Activated T-cell treated with anti-CD3 and anti-CD28 coated beads, Interleukin-2, amount 50 U/mL, for 4 hours (primary cell): ENCODE results near the gene ATXN2. TPM values are rescaled to one million over a fixed set of nuclear protein-coding genes. Genes with fewer than 3 reads are reported as not detected.
A peak's percentile ranks its signal among the peaks of the same experiment; 100 is the strongest.
"Not testable (repeated sequence)": the region's sequence is repeated elsewhere in the genome, so short reads cannot be mapped to it uniquely, and the experiment has no call there.

Source experiments
- ATAC-seq, 2 donors: fragments of 200-7000 bp; cut with Tn5 transposase; one replicate each; pipeline ENCODE4 v1.10.0; 2021
- DNase-seq: peaks from one replicate; pipeline ENCODE4 v3.0.0-alpha.2; 2020
- H3K27me3 Mint-ChIP-seq: one replicate; pipeline ENCODE4 v1.8.0; 2021; ENCODE audit warnings: low read depth, mixed read lengths
- H3K36me3 Mint-ChIP-seq: one replicate; pipeline ENCODE4 v1.8.0; 2022; ENCODE audit warnings: mixed read lengths; ENCODE audit not compliant: insufficient read depth
- H3K4me1 Mint-ChIP-seq: one replicate; pipeline ENCODE4 v1.8.0; 2021; ENCODE audit warnings: low read depth, mixed read lengths
- H3K4me3 Mint-ChIP-seq: one replicate; pipeline ENCODE4 v1.8.0; 2021; ENCODE audit warnings: mild to moderate bottlenecking, moderate library complexity, mixed read lengths
- H3K9me3 Mint-ChIP-seq: one replicate; pipeline ENCODE4 v1.8.0; 2021; ENCODE audit warnings: mixed read lengths
- total RNA-seq, 3 donors: library from RNA; stranded (reverse); gene quantifications; one replicate each; pipeline ENCODE4 v1.2.1, GENCODE V29; 2021

The ATXN2 gene
- total RNA-seq, 3 donors from 2014 or later, result 32.3 to 34.8 (median 34.2) TPM

- Mint-ChIP-seq H3K4me1 (no peaks in the 10 kb centered on the region), H3K9me3 (no peaks in the 10 kb centered on the region), H3K27me3 (no peaks in the 10 kb centered on the region), H3K4me3 (no peak overlapping the region), H3K36me3 (peaks cover 3% of the 10 kb centered on the region)
- no peak for ATAC-seq
- no peak for DNase-seq
Measured at GRCh38 chr12:111519937-111520336, 79.2 kb downstream of the ATXN2 start.

GRCh38 chr12:111519083-111519482 lies 80.0 kb downstream of the ATXN2 start:
- no peaks in the 10 kb centered on the region for H3K4me1 Mint-ChIP-seq
- no peak for ATAC-seq

GRCh38 chr12:111507719-111508118 lies 91.4 kb downstream of the ATXN2 start:
- H3K36me3 Mint-ChIP-seq, result peaks cover 39% of the 10 kb centered on the region
- H3K27me3 Mint-ChIP-seq, result not testable (repeated sequence)

More at GRCh38 chr12:111519083-111519482, 80.0 kb downstream of the ATXN2 start:
- Mint-ChIP-seq H3K36me3 (peaks cover 4% of the 10 kb centered on the region), H3K27me3 (no peaks in the 10 kb centered on the region), H3K4me3 (no peak overlapping the region), H3K9me3 (no peaks in the 10 kb centered on the region)
- no peak for DNase-seq

GRCh38 chr12:111507258-111507657 lies 91.9 kb downstream of the ATXN2 start:
- not testable (repeated sequence) for DNase-seq, H3K9me3 Mint-ChIP-seq, H3K4me3 Mint-ChIP-seq, H3K27me3 Mint-ChIP-seq, ATAC-seq
- Mint-ChIP-seq H3K4me1 (peaks cover 11% of the 10 kb centered on the region), H3K36me3 (peaks cover 39% of the 10 kb centered on the region)

More at GRCh38 chr12:111507719-111508118, 91.4 kb downstream of the ATXN2 start:
- H3K4me3 Mint-ChIP-seq, ATAC-seq, DNase-seq, H3K9me3 Mint-ChIP-seq: not testable (repeated sequence)
- peaks cover 11% of the 10 kb centered on the region for H3K4me1 Mint-ChIP-seq

- Mint-ChIP-seq H3K4me1 (peaks cover 11% of the 10 kb centered on the region), H3K9me3 (no peaks in the 10 kb centered on the region), H3K4me3 (no peak overlapping the region), H3K27me3 (no peaks in the 10 kb centered on the region), H3K36me3 (peaks cover 36% of the 10 kb centered on the region)
- ATAC-seq (no peak), DNase-seq (no peak)
Measured at GRCh38 chr12:111506260-111506659, 92.9 kb downstream of the ATXN2 start.

GRCh38 chr12:111505601-111506036 lies 93.5 kb downstream of the ATXN2 start:
- no peak for DNase-seq
- H3K36me3 Mint-ChIP-seq, result peaks cover 32% of the 10 kb centered on the region

GRCh38 chr12:111503116-111503515 lies 96.0 kb downstream of the ATXN2 start:
- Mint-ChIP-seq H3K36me3 (peaks cover 28% of the 10 kb centered on the region), H3K9me3 (no peaks in the 10 kb centered on the region), H3K27me3 (no peaks in the 10 kb centered on the region), H3K4me1 (peaks cover 11% of the 10 kb centered on the region), H3K4me3 (no peak overlapping the region)
- DNase-seq (no peak), ATAC-seq (no peak)

More at GRCh38 chr12:111505601-111506036, 93.5 kb downstream of the ATXN2 start:
- H3K27me3 Mint-ChIP-seq, result no peaks in the 10 kb centered on the region
- H3K9me3 Mint-ChIP-seq, result no peaks in the 10 kb centered on the region
- ATAC-seq, result peak; percentile 84 to 92
- H3K4me3 Mint-ChIP-seq, result no peak overlapping the region
- peaks cover 11% of the 10 kb centered on the region for H3K4me1 Mint-ChIP-seq

- H3K9me3 Mint-ChIP-seq, result no peaks in the 10 kb centered on the region
- H3K4me3 Mint-ChIP-seq, result no peak overlapping the region
- ATAC-seq (no peak), DNase-seq (no peak)
- no peaks in the 10 kb centered on the region for H3K27me3 Mint-ChIP-seq
- H3K4me1 Mint-ChIP-seq, result no peaks in the 10 kb centered on the region
- H3K36me3 Mint-ChIP-seq, result peaks cover 26% of the 10 kb centered on the region
Measured at GRCh38 chr12:111494676-111495075, 104.4 kb downstream of the ATXN2 start.

GRCh38 chr12:111492979-111493378 lies 106.1 kb downstream of the ATXN2 start:
- H3K36me3 Mint-ChIP-seq, result peaks cover 28% of the 10 kb centered on the region
- not testable (repeated sequence) for H3K27me3 Mint-ChIP-seq, ATAC-seq, H3K4me3 Mint-ChIP-seq, DNase-seq, H3K9me3 Mint-ChIP-seq, H3K4me1 Mint-ChIP-seq

- Mint-ChIP-seq H3K27me3 (no peaks in the 10 kb centered on the region), H3K4me1 (no peaks in the 10 kb centered on the region), H3K36me3 (peaks cover 31% of the 10 kb centered on the region), H3K9me3 (no peaks in the 10 kb centered on the region), H3K4me3 (no peak overlapping the region)
- DNase-seq (no peak), ATAC-seq (no peak)
Measured at GRCh38 chr12:111488798-111489197, 110.3 kb downstream of the ATXN2 start.

GRCh38 chr12:111488271-111488670 lies 110.8 kb downstream of the ATXN2 start:
- Mint-ChIP-seq H3K27me3 (no peaks in the 10 kb centered on the region), H3K36me3 (peaks cover 31% of the 10 kb centered on the region), H3K4me1 (no peaks in the 10 kb centered on the region), H3K4me3 (no peak overlapping the region), H3K9me3 (no peaks in the 10 kb centered on the region)
- no peak for ATAC-seq
- DNase-seq, result no peak

GRCh38 chr12:111482462-111482861 lies 116.7 kb downstream of the ATXN2 start:
- peaks cover 18% of the 10 kb centered on the region for H3K36me3 Mint-ChIP-seq
- no peak for DNase-seq
- H3K4me1 Mint-ChIP-seq, result no peaks in the 10 kb centered on the region

GRCh38 chr12:111471236-111471635 lies 127.9 kb downstream of the ATXN2 start:
- Mint-ChIP-seq H3K36me3 (peaks cover 29% of the 10 kb centered on the region), H3K9me3 (no peaks in the 10 kb centered on the region), H3K4me3 (no peak overlapping the region), H3K4me1 (peaks cover 2% of the 10 kb centered on the region), H3K27me3 (no peaks in the 10 kb centered on the region)
- ATAC-seq (no peak), DNase-seq (no peak)

More at GRCh38 chr12:111482462-111482861, 116.7 kb downstream of the ATXN2 start:
- no peaks in the 10 kb centered on the region for H3K27me3 Mint-ChIP-seq
- no peaks in the 10 kb centered on the region for H3K9me3 Mint-ChIP-seq
- no peak for ATAC-seq
- no peak overlapping the region for H3K4me3 Mint-ChIP-seq

- ATAC-seq (no peak), DNase-seq (no peak)
- Mint-ChIP-seq H3K4me1 (peaks cover 2% of the 10 kb centered on the region), H3K9me3 (no peaks in the 10 kb centered on the region), H3K36me3 (peaks cover 26% of the 10 kb centered on the region), H3K27me3 (no peaks in the 10 kb centered on the region), H3K4me3 (no peak overlapping the region)
Measured at GRCh38 chr12:111469401-111469800, 129.7 kb downstream of the ATXN2 start.

- ATAC-seq, result no peak
- Mint-ChIP-seq H3K4me1 (peaks cover 2% of the 10 kb centered on the region), H3K4me3 (no peak overlapping the region), H3K36me3 (peaks cover 20% of the 10 kb centered on the region), H3K9me3 (no peaks in the 10 kb centered on the region), H3K27me3 (no peaks in the 10 kb centered on the region)
- DNase-seq, result no peak
Measured at GRCh38 chr12:111467857-111468241, 131.3 kb downstream of the ATXN2 start.
